NB4 (cell line): Measurements from ENCODE around the gene KCNMB2.
"Not testable (repeated sequence)": the region's sequence is repeated elsewhere in the genome, so short reads cannot be mapped to it uniquely, and the experiment has no call there.

Source experiments
- DNase-seq: peaks from one replicate; pipeline ENCODE4 v3.0.0; 2010; ENCODE audit warnings: low read depth
- H3K4me3 ChIP-seq: one replicate; pipeline ENCODE4 v1.5.1; 2011; ENCODE audit warnings: mild to moderate bottlenecking, low read depth, low read length, moderate library complexity
- CTCF ChIP-seq: IDR thresholded peaks from one replicate; pipeline ENCODE4 v1.5.1; 2012; ENCODE audit warnings: low read depth, low read length
- MYC ChIP-seq: IDR thresholded peaks from 2 replicates; pipeline ENCODE4 v1.6.1; 2011; ENCODE audit warnings: low read depth, low read length
- POLR2A ChIP-seq: IDR thresholded peaks from 2 replicates; pipeline ENCODE4 v1.6.1; 2011; ENCODE audit warnings: mild to moderate bottlenecking; ENCODE audit not compliant: insufficient read length; ENCODE audit errors: extremely low read depth
- TF ChIP-seq, protein P1 (sequence below): IDR thresholded peaks from 2 replicates; pipeline ENCODE4 v1.6.1; 2011; ENCODE audit warnings: low read depth, low read length

The KCNMB2 gene

DNA sequence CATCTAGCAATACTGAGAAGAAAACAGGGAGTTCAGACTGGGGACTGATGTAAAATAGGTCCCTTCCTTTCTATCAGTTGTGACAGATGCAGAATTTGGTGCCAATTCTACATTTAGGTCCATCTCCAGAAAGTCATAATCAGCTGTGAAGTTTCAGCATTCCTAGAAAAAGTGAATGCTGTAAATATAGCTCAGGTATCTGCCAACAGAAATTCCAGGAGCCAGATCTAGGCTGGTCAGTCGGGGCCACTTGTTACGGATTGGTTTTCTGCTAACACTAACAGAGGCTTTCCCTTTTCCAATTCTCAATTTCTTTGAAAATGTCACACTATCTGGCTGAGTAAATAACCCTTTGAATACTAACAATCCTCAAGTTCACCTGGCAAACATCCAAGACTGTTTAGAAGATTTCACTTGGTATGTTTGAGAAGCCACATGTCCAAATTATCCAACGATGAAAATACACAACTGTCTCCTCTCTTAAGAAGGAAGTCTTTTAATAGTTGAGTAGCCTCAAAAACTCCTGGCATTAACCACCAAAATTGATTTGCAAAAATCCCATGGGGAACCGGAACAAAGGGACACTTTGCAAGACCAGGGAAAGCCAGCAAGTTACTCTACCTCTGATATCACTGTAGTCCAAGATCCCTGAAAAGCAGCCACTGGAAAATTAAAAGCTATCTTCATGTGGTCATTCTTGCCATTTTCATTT, 313.1 kb downstream of the KCNMB2 start:
- no peak for DNase-seq
- H3K4me3 ChIP-seq = no peak overlapping the region
- TF ChIP-seq MYC (no peak), POLR2A (no peak), CTCF (no peak)
- TF ChIP-seq, protein P1, sequence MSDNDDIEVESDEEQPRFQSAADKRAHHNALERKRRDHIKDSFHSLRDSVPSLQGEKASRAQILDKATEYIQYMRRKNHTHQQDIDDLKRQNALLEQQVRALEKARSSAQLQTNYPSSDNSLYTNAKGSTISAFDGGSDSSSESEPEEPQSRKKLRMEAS = no peak

DNA sequence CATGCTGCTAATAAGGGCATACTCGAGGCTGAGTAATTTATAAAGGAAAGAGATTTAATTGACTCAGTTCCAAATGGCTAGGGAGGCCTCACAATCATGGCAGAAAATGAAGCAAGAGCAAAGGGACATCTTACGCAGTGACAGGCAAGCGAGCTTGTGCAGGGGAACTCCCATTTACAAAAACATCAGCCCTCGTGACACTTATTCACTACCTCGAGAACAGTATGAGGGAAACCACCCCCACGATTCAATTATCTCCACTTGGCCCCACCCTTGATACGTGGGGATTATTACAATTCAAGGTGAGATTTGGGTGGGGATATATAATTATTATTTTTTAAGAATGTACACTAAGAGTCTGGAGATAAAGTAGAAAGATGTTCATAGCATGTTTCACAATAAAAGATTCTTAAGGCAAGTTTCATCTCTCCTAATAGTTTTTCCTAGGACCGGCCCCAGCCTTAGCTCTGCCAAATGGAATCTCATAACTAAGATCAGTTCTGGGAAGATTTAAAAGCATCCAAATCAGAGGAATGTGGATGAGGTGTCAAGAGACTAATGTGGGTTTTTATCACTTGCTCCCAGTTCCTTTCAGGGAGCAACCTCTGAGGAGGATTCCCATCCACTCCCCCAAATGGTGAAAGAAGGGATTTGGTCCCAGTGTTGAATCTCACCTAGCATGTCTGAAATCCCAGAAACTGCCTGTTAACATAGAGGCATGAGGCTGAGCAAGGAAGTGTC, 314.4 kb downstream of the KCNMB2 start:
- H3K4me3 ChIP-seq = no peak overlapping the region
- no peak for DNase-seq
- TF ChIP-seq MYC (no peak), POLR2A (no peak), CTCF (no peak)
- TF ChIP-seq, protein P1 = no peak

- no peak for DNase-seq
- TF ChIP-seq POLR2A (no peak), MYC (no peak), CTCF (no peak)
- TF ChIP-seq, protein P1 = no peak
- no peak overlapping the region for H3K4me3 ChIP-seq
Observed at GRCh38 chr3:178851564-178851963, 315.3 kb downstream of the KCNMB2 start.

- no peak for DNase-seq
- TF ChIP-seq POLR2A (no peak), MYC (no peak), CTCF (no peak)
- TF ChIP-seq, protein P1 = no peak
- no peak overlapping the region for H3K4me3 ChIP-seq
Observed at GRCh38 chr3:178856804-178857203, 320.6 kb downstream of the KCNMB2 start.

- DNase-seq = no peak
- TF ChIP-seq, protein P1 = no peak
- no peak for TF ChIP-seq POLR2A
- no peak for TF ChIP-seq MYC
- no peak for TF ChIP-seq CTCF
- no peak overlapping the region for H3K4me3 ChIP-seq
Observed at GRCh38 chr3:178859386-178859785, 323.1 kb downstream of the KCNMB2 start.

- not testable (repeated sequence) for H3K4me3 ChIP-seq, DNase-seq
Observed at GRCh38 chr3:178859900-178860436, 323.7 kb downstream of the KCNMB2 start.
